Measurements from ENCODE around the gene DCUN1D1. TPM values are rescaled to one million over a fixed set of nuclear protein-coding genes. Genes with fewer than 3 reads are reported as not detected.
A peak's percentile ranks its signal among the peaks of the same experiment; 100 is the strongest.
"Not testable (repeated sequence)": the region's sequence is repeated elsewhere in the genome, so short reads cannot be mapped to it uniquely, and the experiment has no call there.

The DCUN1D1 gene
- 20.8 TPM for polyA plus RNA-seq

DNA sequence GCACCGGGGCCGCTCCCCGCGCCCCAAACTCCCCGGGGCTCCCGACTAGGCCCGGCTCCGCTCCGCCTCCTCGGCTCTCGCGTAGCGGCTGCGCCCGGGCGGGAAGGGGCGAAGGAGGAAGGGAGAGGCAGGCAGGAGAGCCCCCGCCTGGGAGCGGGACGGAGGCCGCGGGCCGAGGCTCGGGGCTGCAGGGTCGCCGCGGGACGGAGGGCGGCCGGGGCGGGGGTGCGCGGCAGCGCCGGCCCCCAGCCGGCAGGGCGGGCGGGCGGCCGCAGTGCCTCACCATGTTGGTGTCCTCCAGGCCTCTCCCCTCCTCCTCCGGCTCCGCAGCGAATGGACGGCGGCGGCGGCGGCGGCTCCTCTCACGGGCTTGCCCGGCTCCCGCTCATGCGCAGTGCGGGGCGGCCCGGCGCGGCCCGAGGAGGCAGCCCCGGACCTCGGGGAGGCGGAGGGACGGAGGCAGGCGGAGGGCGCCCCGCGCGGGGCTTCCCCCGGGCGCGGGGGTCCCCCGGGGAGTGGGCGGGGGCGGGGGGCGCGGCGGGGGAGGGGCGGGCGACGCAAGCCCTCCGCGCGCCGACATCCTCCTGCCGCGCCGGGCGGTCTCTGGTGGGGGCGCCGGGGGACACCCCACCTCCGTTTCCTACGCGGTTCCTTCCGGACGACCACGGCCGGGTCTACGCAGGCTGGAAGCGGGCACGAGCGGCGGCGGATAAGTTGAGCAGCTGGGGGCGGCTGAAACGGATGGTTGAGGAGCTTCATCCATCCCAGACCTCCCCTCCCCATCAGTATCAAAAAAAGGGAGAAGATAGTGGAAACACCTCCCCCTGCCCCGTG is at the start of gene DCUN1D1:
Gene DCUN1D1 (minus strand): TSS at position 335 of the 834 bp plus-strand sequence. CDS start 49 bp downstream, at position 286.
- Mint-ChIP-seq H3K4me3 (peak within 1 kb of the TSS; percentile 92 to 99 (median 95)), H3K9me3 (no peaks in the 10 kb centered on the region), H3K4me1 (peaks cover 12 to 22% (median 22%) of the 10 kb centered on the region in 3 donors)

DNA sequence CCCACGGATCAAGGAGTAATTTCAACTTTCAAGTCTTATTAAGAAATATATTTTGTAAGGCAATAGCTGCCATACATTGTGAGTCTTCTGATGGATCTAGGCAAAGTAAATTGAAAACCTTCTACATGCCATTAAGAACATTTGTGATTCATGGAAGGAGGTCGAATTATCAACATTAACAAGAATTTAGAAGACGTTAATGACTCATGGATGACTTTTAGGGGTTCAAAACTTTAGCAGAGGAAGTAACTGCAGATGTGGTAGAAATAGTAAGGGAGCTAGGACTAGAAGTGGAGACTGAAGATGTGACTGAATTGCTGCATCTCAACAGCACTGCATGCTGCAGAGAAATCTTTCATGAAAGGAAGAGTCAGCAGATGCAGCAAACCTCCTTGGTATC is 48.1 kb upstream of the DCUN1D1 start:
- H3K27ac Mint-ChIP-seq: no peak overlapping the region
- H3K36me3 Mint-ChIP-seq: peaks cover 24% of the 10 kb centered on the region

More for the DNA sequence above, at the start of gene DCUN1D1:
- no peaks in the 10 kb centered on the region for H3K36me3 Mint-ChIP-seq
- peak within 1 kb of the TSS; percentile 84 to 94 (median 85) for H3K27ac Mint-ChIP-seq
- no peaks in the 10 kb centered on the region for H3K27me3 Mint-ChIP-seq

DNA sequence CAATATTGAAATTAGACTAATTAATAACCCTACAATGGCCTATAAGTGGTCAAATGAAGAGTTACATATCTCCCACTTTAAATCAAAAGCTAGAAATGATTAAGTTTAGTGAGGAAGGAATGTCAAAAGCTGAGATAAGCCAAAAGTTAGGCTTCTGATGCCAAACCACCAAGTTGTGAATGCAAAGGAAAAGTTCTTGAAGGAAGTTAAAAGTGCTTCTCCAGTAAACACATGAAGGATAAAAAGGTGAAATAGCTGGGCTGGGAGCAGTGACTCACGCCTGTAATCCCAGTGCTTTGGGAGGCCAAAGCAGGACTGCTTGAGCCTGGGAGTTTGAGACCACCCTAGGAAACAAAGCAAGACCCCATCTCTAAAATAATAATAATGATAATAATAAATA is 46.9 kb upstream of the DCUN1D1 start:
- no peak overlapping the region for H3K4me3 Mint-ChIP-seq
- peaks cover 20% of the 10 kb centered on the region for H3K36me3 Mint-ChIP-seq
- H3K4me1 Mint-ChIP-seq: peaks cover 0 to 1% (median 0%) of the 10 kb centered on the region in 3 donors
- H3K27me3 Mint-ChIP-seq: no peaks in the 10 kb centered on the region
- no peak overlapping the region for H3K27ac Mint-ChIP-seq
- H3K9me3 Mint-ChIP-seq: no peaks in the 10 kb centered on the region

More for the DNA sequence above, 48.1 kb upstream of the DCUN1D1 start:
- no peaks in the 10 kb centered on the region for H3K27me3 Mint-ChIP-seq
- no peaks in the 10 kb centered on the region for H3K4me1 Mint-ChIP-seq
- H3K9me3 Mint-ChIP-seq: no peaks in the 10 kb centered on the region
- no peak overlapping the region for H3K4me3 Mint-ChIP-seq

DNA sequence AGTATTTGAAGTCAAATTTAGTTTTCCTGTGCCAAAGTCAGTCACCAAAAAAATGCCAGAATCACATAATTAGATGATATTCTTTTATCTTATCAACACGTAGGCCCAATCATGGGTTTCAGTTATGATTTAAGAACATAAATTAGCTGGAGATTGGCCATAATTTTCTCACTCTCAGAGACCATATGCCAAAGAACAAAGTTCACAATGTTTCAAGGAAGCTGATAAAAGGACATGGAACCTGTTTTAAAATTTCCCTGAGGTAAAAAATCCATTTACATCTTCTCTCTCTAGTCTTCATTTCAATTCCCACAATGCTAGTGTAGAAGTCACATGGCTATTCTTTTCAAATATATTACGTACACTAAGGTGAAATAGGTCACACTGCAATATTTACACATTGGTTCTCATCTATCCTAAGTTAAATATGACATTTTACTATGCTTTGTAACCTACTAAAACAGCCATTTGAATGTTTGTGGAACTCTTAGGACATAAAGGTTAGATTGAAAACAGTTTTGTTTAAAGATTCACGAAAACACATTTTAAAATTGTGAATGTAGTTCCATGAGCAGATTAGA is 42.7 kb upstream of the DCUN1D1 start:
- H3K4me3 Mint-ChIP-seq: no peak overlapping the region
- H3K9me3 Mint-ChIP-seq: no peaks in the 10 kb centered on the region
- H3K4me1 Mint-ChIP-seq: peaks cover 0 to 1% (median 0%) of the 10 kb centered on the region in 3 donors
- H3K27ac Mint-ChIP-seq: no peak overlapping the region
- no peaks in the 10 kb centered on the region for H3K27me3 Mint-ChIP-seq
- H3K36me3 Mint-ChIP-seq: peaks cover 28% of the 10 kb centered on the region

DNA sequence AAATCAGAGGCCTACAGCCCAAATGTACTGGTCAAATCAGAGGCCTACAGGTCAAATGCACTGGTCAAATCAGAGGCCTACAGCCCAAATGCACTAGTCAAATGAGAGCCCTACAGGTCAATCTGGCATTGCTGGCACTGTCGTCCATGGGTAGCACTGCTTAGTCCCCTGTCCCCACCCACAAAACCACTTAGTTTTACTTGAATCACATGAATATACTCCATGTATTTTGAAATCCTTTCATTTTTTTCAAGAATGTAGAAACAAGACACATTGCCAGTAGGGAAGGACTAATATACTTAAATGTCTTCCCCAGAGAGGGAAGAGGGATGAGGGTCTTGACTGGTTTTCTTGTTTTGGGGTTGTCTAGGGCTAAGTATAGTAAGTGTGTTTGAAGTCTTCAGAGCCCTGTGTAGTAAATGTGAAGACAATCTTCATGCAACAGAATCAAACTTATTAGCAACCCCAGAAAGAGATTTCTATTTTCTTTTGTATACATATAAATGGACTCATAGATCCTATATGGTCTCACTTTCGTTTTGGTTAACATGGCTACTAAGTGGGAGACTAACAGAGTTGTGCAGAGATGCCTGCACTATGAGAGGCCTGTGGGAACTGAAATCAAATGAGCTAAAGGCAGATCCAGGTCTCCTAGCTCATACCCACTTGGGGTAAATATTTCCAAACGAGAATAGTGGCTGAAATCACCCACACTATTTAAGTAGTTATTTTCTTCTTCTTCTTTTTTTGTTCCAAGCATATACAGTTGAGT is 38.3 kb upstream of the DCUN1D1 start:
- Mint-ChIP-seq H3K27ac (no peak overlapping the region), H3K4me3 (no peak overlapping the region), H3K9me3 (no peaks in the 10 kb centered on the region), H3K36me3 (peaks cover 25% of the 10 kb centered on the region), H3K4me1 (peaks cover 0 to 1% (median 0%) of the 10 kb centered on the region in 3 donors), H3K27me3 (no peaks in the 10 kb centered on the region)

DNA sequence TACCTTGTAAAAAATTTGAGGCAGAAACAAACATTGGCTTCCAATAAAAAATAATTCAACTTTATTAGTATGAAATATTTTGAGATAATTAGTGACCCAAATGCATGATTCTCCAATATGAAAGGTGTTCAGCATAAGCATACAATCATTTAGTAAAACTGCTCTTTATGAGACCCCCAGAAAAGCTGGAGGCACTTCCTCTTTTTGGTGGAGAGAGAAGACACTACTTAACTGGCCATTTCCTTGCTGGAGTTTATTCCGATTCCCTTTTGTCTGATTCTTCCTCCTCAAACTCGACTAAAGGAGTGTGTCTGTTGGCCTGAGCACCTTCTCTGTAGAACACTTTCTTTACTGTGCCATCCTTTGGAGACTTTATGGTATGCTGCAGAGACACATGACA is 34.8 kb upstream of the DCUN1D1 start:
- no peaks in the 10 kb centered on the region for H3K27me3 Mint-ChIP-seq
- H3K4me1 Mint-ChIP-seq: no peaks in the 10 kb centered on the region
- H3K4me3 Mint-ChIP-seq: no peak overlapping the region
- peaks cover 17% of the 10 kb centered on the region for H3K36me3 Mint-ChIP-seq
- no peak overlapping the region for H3K27ac Mint-ChIP-seq
- no peaks in the 10 kb centered on the region for H3K9me3 Mint-ChIP-seq

DNA sequence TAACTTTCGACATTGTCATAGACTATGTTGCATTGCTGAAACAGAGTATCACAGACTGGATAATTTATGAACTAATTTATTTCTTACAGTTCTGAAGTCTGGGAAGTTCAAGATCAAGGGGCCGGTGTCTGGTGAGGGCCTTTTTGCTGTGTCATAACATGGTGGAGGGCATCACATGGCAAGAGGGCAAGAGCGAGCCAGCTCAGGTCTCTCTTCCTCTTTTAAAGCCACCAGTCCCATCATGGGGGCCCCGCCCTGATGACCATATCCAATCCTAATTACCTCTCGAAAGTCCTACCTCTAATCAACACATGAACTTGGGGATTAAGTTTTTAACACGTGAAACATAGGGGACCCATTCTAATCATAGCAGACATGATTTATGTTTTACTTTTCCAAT is 33.5 kb upstream of the DCUN1D1 start:
- H3K27ac Mint-ChIP-seq: no peak overlapping the region
- peaks cover 13% of the 10 kb centered on the region for H3K36me3 Mint-ChIP-seq
- H3K4me1 Mint-ChIP-seq: no peaks in the 10 kb centered on the region
- no peaks in the 10 kb centered on the region for H3K9me3 Mint-ChIP-seq
- no peaks in the 10 kb centered on the region for H3K27me3 Mint-ChIP-seq
- H3K4me3 Mint-ChIP-seq: no peak overlapping the region

DNA sequence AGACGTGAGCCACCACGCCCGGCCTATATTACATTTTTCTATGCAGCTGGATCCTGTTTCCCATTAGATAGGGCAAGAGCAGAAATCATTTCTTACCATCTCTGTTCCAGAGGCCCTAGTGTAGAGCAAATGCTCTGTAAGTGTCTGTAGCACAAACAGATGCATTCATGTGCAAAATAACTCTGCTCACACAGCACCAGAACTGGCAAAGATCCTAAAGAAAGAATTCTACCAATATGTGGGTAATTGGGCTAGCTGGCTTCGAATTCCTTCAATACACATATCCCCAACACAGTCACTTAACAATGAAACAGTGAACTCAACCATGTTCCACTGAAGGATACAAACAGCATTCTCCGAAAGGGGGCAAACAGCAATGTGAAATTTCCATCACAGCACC is 32.7 kb upstream of the DCUN1D1 start:
- Mint-ChIP-seq H3K27me3 (no peaks in the 10 kb centered on the region), H3K27ac (no peak overlapping the region), H3K4me3 (no peak overlapping the region), H3K9me3 (no peaks in the 10 kb centered on the region), H3K36me3 (peaks cover 9% of the 10 kb centered on the region), H3K4me1 (no peaks in the 10 kb centered on the region)

DNA sequence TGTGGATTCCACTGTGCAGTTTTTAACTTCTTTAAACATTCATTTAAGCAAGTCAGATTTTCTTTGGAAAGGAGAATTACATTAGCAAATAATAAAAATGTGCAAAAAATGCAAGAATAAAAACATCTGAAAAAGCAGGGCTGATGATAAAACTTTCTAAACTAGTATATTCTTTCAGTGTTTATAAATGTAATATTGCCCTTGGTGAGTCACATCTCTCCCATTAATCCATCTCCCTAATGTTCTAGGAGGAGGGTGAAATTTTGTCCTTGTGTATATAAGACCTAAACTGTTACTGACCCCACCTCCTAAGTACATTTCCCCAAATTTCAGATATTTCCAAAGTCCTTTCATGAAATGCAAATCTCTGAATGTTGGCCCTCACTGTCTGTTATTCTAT is 28.5 kb upstream of the DCUN1D1 start:
- H3K4me1 Mint-ChIP-seq: no peaks in the 10 kb centered on the region
- H3K27me3 Mint-ChIP-seq: no peaks in the 10 kb centered on the region
- H3K4me3 Mint-ChIP-seq: no peak overlapping the region
- H3K9me3 Mint-ChIP-seq: no peaks in the 10 kb centered on the region
- H3K36me3 Mint-ChIP-seq: peaks cover 7% of the 10 kb centered on the region
- H3K27ac Mint-ChIP-seq: no peak overlapping the region

DNA sequence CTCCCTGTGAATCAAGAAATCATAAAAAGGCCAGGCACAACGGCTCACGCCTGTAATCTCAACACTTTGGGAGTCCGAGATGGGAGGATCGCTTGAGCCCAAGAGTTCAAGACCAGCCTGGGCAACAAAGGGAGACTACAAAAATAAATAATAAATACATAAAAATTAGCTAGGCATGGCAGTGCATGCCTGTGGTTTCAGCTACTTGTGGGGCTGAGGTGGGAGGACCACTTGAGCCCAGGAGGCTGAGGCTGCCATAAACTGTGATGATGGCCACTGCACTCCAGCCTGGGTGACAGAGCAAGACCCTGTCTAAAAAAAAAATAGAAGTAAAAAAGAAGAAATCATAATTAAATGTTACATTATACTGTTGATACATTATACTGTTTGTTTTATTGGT is 28.0 kb upstream of the DCUN1D1 start:
- Mint-ChIP-seq H3K4me1 (no peaks in the 10 kb centered on the region), H3K36me3 (peaks cover 7% of the 10 kb centered on the region), H3K27me3 (no peaks in the 10 kb centered on the region), H3K9me3 (no peaks in the 10 kb centered on the region), H3K4me3 (no peak overlapping the region), H3K27ac (no peak overlapping the region)

DNA sequence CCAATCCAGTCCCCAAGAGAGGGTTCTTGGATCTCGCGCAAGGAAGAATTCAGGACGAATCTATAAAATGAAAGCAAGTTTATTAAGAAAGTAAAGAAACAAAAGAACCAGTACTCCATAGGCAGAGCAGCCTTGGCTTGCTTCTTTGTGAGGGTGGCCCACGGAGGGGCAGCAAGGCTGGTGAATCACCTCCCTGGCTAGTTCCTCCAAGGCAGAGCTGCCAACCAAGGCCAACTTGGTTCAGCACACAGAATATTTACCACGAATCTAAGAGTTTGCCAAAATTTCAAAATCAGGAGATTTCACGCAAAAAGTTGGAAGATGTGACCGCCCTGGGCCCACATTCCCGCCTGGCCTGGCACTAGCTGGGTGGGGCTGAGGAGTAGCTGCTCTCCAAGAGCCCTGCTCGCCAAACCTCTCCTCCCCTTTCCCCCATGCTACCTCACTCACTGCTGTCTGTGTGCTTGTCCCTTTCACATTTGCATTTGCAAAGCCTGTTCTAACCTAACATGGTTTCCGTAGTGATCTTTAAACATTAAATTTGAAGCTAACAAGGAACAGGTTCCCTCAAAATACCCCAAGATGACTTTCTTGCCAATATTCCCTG is 26.2 kb upstream of the DCUN1D1 start:
- Mint-ChIP-seq H3K36me3 (peaks cover 10% of the 10 kb centered on the region), H3K4me1 (no peaks in the 10 kb centered on the region), H3K9me3 (no peaks in the 10 kb centered on the region), H3K27ac (no peak overlapping the region), H3K4me3 (no peak overlapping the region), H3K27me3 (no peaks in the 10 kb centered on the region)

DNA sequence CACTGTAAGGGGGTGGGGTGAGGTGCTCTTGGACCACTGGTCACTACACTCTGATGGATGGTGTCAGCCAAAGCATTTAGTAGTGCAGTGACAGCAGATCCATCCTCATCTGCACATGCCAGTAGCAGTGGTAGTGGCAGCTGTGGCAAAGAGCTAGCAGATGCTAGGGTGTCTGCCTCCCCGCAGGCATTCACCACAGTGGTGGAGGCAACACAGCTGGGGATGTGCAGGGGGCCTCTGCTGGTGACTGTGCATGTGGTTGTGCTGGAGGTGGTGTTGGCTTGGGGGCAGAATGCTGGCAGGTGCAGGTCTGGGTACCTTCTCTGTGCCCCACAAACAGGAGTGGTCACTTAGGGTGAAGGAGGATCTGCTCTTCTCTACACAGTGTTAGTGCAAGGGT is 19.4 kb upstream of the DCUN1D1 start:
- Mint-ChIP-seq H3K36me3 (peaks cover 10% of the 10 kb centered on the region), H3K9me3 (peaks cover 0 to 2% (median 0%) of the 10 kb centered on the region in 3 donors), H3K4me1 (peaks cover 0 to 4% (median 3%) of the 10 kb centered on the region in 3 donors), H3K27me3 (no peaks in the 10 kb centered on the region), H3K27ac (no peak overlapping the region), H3K4me3 (no peak overlapping the region)

DNA sequence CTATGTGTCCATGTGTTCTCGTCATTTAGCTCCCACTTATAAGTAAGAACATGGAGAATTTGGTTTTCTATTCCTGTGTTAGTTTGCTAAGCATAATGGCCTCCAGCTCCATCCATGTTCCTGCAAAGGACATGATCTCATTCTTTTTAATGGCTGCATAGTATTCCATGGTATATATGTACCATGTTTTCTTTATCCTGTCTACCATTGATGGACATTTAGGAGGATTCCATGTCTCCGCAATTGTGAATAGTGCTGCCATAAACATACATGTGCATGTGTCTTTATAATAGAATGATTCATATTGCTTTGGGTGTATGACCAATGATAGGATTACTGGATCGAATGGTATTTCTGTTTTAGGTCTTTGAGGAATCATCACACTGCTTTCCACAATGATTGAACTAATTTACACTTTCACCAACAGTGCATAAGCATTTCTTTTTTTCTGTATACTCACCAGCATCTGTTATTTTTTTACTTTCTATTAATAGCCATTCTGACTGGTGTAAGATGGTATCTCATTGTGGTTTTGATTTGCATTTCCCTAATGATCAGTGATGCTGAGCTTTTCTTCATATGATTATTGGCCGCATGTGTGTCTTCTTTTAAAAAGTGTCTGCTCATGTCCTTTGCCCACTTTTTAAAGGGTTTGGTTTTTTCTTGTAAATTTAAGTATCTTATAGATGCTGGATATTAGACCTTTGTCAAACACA is 13.3 kb upstream of the DCUN1D1 start:
- Mint-ChIP-seq H3K4me1 (peaks cover 13 to 18% (median 16%) of the 10 kb centered on the region in 3 donors), H3K27ac (peak overlapping the region in 1 of 3 donors; percentile 3), H3K4me3 (peak overlapping the region in 1 of 4 donors; percentile 25)
- H3K36me3 Mint-ChIP-seq, H3K9me3 Mint-ChIP-seq, H3K27me3 Mint-ChIP-seq: not testable (repeated sequence)

DNA sequence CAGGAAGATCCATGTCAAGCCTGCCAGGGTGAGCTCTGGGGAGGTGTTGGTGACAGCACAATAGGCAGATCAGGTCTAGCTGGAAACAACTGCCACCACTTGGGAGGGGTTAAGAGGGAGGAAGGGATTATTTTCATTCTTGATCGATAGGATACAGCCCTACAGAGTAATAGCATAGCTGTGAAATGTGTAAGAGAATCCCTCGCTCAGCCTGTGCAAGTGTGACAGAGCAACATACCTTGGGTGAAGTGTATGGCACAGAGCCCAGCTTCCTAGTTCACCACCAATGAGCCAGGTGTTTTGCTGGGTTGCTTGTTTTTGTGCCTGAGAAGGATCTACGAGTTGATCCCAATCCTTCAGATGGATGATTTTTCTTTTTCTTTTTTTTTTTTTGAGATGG is 9.2 kb upstream of the DCUN1D1 start:
- H3K36me3 Mint-ChIP-seq: no peaks in the 10 kb centered on the region
- peaks cover 0 to 6% (median 0%) of the 10 kb centered on the region in 3 donors for H3K9me3 Mint-ChIP-seq
- no peak overlapping the region for H3K4me3 Mint-ChIP-seq
- H3K4me1 Mint-ChIP-seq: peaks cover 13 to 14% (median 13%) of the 10 kb centered on the region in 3 donors
- H3K27ac Mint-ChIP-seq: peak overlapping the region in 1 of 3 donors; percentile 25
- no peaks in the 10 kb centered on the region for H3K27me3 Mint-ChIP-seq
